ENCODE measurements around the gene TEX48.

- TF ChIP-seq POLR2A (IDR thresholded peaks at IDR 0.05; ENCODE audit: low read length): no peak
- TF ChIP-seq GATA1 (IDR thresholded peaks at IDR 0.05; ENCODE audit: low read depth, low read length): no peak
These were observed 47.6 kb downstream of the TEX48 start for GRCh38 chr9:114634387-114634786.

Measured in erythroblast (primary cell).